ENCODE measurements around the gene IFIT2.

DNA sequence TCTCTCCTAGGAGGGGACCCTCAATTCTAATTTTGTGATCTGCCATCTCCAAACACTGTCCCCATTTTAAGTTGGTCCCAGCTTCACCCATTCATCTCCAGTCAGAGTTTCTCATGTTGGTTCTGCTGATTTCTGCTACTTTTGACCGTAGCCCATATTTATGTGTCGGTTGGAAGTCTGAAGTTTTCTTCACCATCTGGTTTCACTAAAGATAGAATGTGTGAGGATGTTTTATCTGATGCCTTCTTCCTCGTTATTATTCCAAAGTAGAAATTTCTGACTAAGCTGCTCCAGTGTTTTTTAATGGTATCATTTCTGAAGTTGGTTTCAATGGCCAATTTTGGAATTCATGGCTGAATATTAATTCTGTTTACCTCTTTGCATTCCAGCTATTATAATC is 21.3 kb upstream of the IFIT2 start:
- no peak for TF ChIP-seq POLR2A (IDR thresholded peaks at IDR 0.05)
- TF ChIP-seq, protein P1, sequence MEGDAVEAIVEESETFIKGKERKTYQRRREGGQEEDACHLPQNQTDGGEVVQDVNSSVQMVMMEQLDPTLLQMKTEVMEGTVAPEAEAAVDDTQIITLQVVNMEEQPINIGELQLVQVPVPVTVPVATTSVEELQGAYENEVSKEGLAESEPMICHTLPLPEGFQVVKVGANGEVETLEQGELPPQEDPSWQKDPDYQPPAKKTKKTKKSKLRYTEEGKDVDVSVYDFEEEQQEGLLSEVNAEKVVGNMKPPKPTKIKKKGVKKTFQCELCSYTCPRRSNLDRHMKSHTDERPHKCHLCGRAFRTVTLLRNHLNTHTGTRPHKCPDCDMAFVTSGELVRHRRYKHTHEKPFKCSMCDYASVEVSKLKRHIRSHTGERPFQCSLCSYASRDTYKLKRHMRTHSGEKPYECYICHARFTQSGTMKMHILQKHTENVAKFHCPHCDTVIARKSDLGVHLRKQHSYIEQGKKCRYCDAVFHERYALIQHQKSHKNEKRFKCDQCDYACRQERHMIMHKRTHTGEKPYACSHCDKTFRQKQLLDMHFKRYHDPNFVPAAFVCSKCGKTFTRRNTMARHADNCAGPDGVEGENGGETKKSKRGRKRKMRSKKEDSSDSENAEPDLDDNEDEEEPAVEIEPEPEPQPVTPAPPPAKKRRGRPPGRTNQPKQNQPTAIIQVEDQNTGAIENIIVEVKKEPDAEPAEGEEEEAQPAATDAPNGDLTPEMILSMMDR (IDR thresholded peaks at IDR 0.05), result no peak
